Tibial nerve (tissue), 4 donors: ENCODE measurements around the gene USP28. TPM values are rescaled to one million over a fixed set of nuclear protein-coding genes. Genes with fewer than 3 reads are reported as not detected.

Experiments used
- DNase-seq, 2 donors: peaks; one replicate each; pipeline ENCODE4 v3.0.0-alpha.2; 2019; ENCODE audit warnings: low spot score in 2 of 2
- H3K27ac ChIP-seq, 4 donors: fragments of 200-600 bp; sonication (generic) in 3 of 4; one replicate each; pipeline ENCODE4 v1.5.1; 2017 to 2019; ENCODE audit warnings: mild to moderate bottlenecking in 1 of 4
- H3K27me3 ChIP-seq, 2 donors: fragments of 200-600 bp; sonication (generic) in 1 of 2; one replicate each; pipeline versions ENCODE4 v1.5.1 to v1.6.0; 2017 to 2019
- H3K36me3 ChIP-seq, 3 donors: fragments of 200-600 bp; sonication (generic); one replicate each; pipeline ENCODE4 v1.5.1; 2018 to 2019
- H3K4me1 ChIP-seq, 4 donors: fragments of 200-600 bp; sonication (generic) in 3 of 4; one replicate each; pipeline ENCODE4 v1.5.1; 2017 to 2019
- H3K4me3 ChIP-seq, 4 donors: fragments of 200-600 bp; sonication (generic) in 3 of 4; one replicate each; pipeline ENCODE4 v1.5.1; 2017 to 2019; ENCODE audit warnings: mild to moderate bottlenecking in 1 of 4, moderate library complexity in 1 of 4
- H3K9me3 ChIP-seq, 4 donors: fragments of 200-600 bp; sonication (generic) in 3 of 4; one replicate each; pipeline ENCODE4 v1.5.1; 2017 to 2019
- CTCF ChIP-seq, 5 experiments: fragments of 200-600 bp in 3 of 5; fragments of 450-650 bp in 2 of 5; sonication (generic) in 3 of 5; IDR thresholded peaks; one replicate each; pipeline ENCODE4 v1.5.1; 2016 to 2019; ENCODE audit warnings: antibody characterized with exemption in 5 of 5, mild to moderate bottlenecking in 3 of 5, moderate library complexity in 2 of 5
- EP300 ChIP-seq, 2 donors: sonication (generic); formaldehyde crosslinking; IDR thresholded peaks; one replicate each; pipeline ENCODE4 v1.6.1; 2017; ENCODE audit warnings: antibody characterized with exemption in 2 of 2, mild to moderate bottlenecking in 1 of 2
- POLR2A ChIP-seq, 2 donors: fragments of 450-650 bp; IDR thresholded peaks; one replicate each; pipeline ENCODE4 v1.6.1; 2017; ENCODE audit warnings: antibody characterized with exemption in 2 of 2, mild to moderate bottlenecking in 2 of 2, moderate library complexity in 2 of 2
- WGBS, 2 donors: methylation state at CpG; one replicate each; pipeline ENCODE4 v1.1.5; 2018; 5-methylcytosine and 5-hydroxymethylcytosine counted together
- small RNA-seq: library from RNA; depleted of rRNA; stranded (forward); fragments of <200 nt; gene quantifications from one replicate; pipeline ENCODE3, GENCODE V24; 2016
- total RNA-seq, 4 donors: library from RNA; depleted of rRNA; stranded (reverse); fragments of >200 nt; gene quantifications; one replicate each; pipeline ENCODE4 v1.1.0, GENCODE V29; 2016

USP28 gene
- total RNA-seq, 4 donors from 2014 or later = 10.7 to 20.4 (median 15.4) TPM

GRCh38 chr11:113752932-113753331 is 122.4 kb downstream of the USP28 start:
- WGBS, 2 donors = 97% methylated on average over 3 of the region's 3 CpGs
- H3K27me3 ChIP-seq = no peaks in the 10 kb centered on the region

More at GRCh38 chr11:113752932-113753331, 122.4 kb downstream of the USP28 start:
- no peaks in the 10 kb centered on the region for H3K4me1 ChIP-seq
- H3K27ac ChIP-seq = no peak overlapping the region
- no peak overlapping the region for H3K4me3 ChIP-seq
- H3K9me3 ChIP-seq = no peaks in the 10 kb centered on the region
- no peak for DNase-seq
- TF ChIP-seq POLR2A (IDR thresholded peaks at IDR 0.05) = no peak
- TF ChIP-seq CTCF (IDR thresholded peaks at IDR 0.05) = no peak
- no peak for TF ChIP-seq EP300 (IDR thresholded peaks at IDR 0.05)
- peaks cover 0 to 60% (median 0%) of the 10 kb centered on the region in 3 donors for H3K36me3 ChIP-seq

Small RNAs within 50 kb of the gene (small RNA-seq; reads per million reads assigned to genes)
- gene LRRC37A13P (not detected), gene RNU6-1107P (not detected), gene RPS29P19 (not detected)

Other genes starting within 250 kb of the USP28 start
- gene TMPRSS5, start 169.3 kb downstream of the USP28 start, total RNA-seq = 10 to 100 TPM; 35.0 to 42.2 (median 41.9) TPM
- 10 to 100 TPM in 3 of 4 donors, 1 to 10 TPM in 1; 9.8 to 14.2 (median 12.6) TPM for gene ZW10, start 101.9 kb downstream of the USP28 start, total RNA-seq
- not detected for gene CLDN25, start 95.8 kb downstream of the USP28 start, total RNA-seq
- gene HTR3B, start 29.2 kb upstream of the USP28 start, total RNA-seq = not detected
- not detected for gene HTR3A, start 99.5 kb upstream of the USP28 start, total RNA-seq
- gene ZBTB16, start 184.1 kb upstream of the USP28 start, total RNA-seq = 100 to 1,000 TPM; 405 to 756 (median 580) TPM